ENCODE results near the gene ZNF593.

Gene ZNF593

GRCh38 chr1:26153966-26154532, 15.7 kb upstream of the ZNF593 start:
- no peak for FAIRE-seq

- no peak for FAIRE-seq
Measured at GRCh38 chr1:26154750-26155149, 15.0 kb upstream of the ZNF593 start.

- FAIRE-seq = no peak
Measured at GRCh38 chr1:26155370-26156284, 14.1 kb upstream of the ZNF593 start.

GRCh38 chr1:26156285-26157038, 13.2 kb upstream of the ZNF593 start:
- FAIRE-seq = no peak

- no peak for FAIRE-seq
Measured at GRCh38 chr1:26158271-26158907, 11.3 kb upstream of the ZNF593 start.

- no peak for FAIRE-seq
Measured at GRCh38 chr1:26158908-26159742, 10.6 kb upstream of the ZNF593 start, which contains the start of gene FAM110D. FAM110D (plus strand) TSS chr1:26159079; CDS start chr1:26161292, 2,213 bp downstream.

GRCh38 chr1:26159743-26160039, 10.0 kb upstream of the ZNF593 start:
- no peak for FAIRE-seq

- no peak for FAIRE-seq
Measured at GRCh38 chr1:26160527-26161414, 8.9 kb upstream of the ZNF593 start.

- FAIRE-seq = no peak
Measured at GRCh38 chr1:26161415-26162219, 8.1 kb upstream of the ZNF593 start.

- FAIRE-seq = no peak
Measured at GRCh38 chr1:26162220-26162709, 7.4 kb upstream of the ZNF593 start.

GRCh38 chr1:26163684-26164035, 6.0 kb upstream of the ZNF593 start:
- no peak for FAIRE-seq

GRCh38 chr1:26164036-26164860, 5.5 kb upstream of the ZNF593 start:
- FAIRE-seq = no peak

GRCh38 chr1:26164861-26165842, 4.6 kb upstream of the ZNF593 start:
- FAIRE-seq = no peak

- no peak for FAIRE-seq
Measured at GRCh38 chr1:26166719-26167281, 2.9 kb upstream of the ZNF593 start.

GRCh38 chr1:26168410-26169197, 1.1 kb upstream of the ZNF593 start, which contains the start of gene C1orf232:
C1orf232 (minus strand) TSS chr1:26168963; CDS start chr1:26168499, 464 bp downstream.
- FAIRE-seq = no peak

- no peak for FAIRE-seq
Measured at GRCh38 chr1:26169198-26169554, 532 bp upstream of the ZNF593 start.

- no peak for FAIRE-seq
Measured at GRCh38 chr1:26170472-26170821, 739 bp downstream of the ZNF593 start.
